Mesendoderm (in vitro differentiated cells): ENCODE measurements around the gene SPATA45.

Experiments
- DNase-seq: peaks from one replicate; pipeline ENCODE4 v3.0.0; 2013
- H2AK5ac ChIP-seq: 2 replicates; pipeline ENCODE4 v1.6.1; 2013; ENCODE audit warnings: low read length, inconsistent platforms
- H2BK120ac ChIP-seq: 2 replicates; pipeline ENCODE4 v1.6.1; 2013; ENCODE audit warnings: low read depth, mild to moderate bottlenecking, low read length, moderate library complexity, mixed read lengths
- H2BK15ac ChIP-seq: replicated peaks from 2 replicates; pipeline ENCODE4 v1.6.1; 2013; ENCODE audit warnings: low read depth, mild to moderate bottlenecking, moderate library complexity
- H2BK5ac ChIP-seq: 2 replicates; pipeline ENCODE4 v1.6.1; 2013; ENCODE audit warnings: low read length, inconsistent platforms
- H3K18ac ChIP-seq: 2 replicates; pipeline ENCODE4 v1.6.1; 2013; ENCODE audit warnings: mild to moderate bottlenecking, low read length, mixed read lengths
- H3K23ac ChIP-seq: one replicate; pipeline ENCODE4 v1.6.1; 2013; ENCODE audit warnings: low read length
- H3K27ac ChIP-seq: 2 replicates; pipeline ENCODE4 v1.5.1; 2013; ENCODE audit warnings: low read depth, mild to moderate bottlenecking, inconsistent platforms, low read length, moderate library complexity
- H3K27me3 ChIP-seq: 2 replicates; pipeline ENCODE4 v1.6.1; 2013; ENCODE audit warnings: low read length, control low read depth, mild to moderate bottlenecking, inconsistent platforms; ENCODE audit not compliant: insufficient read depth, poor library complexity
- H3K36me3 ChIP-seq: 2 replicates; pipeline ENCODE4 v1.6.1; 2013; ENCODE audit warnings: low read length, inconsistent platforms; ENCODE audit not compliant: control insufficient read depth, insufficient read depth
- H3K4ac ChIP-seq: one replicate; pipeline ENCODE4 v1.6.1; 2013; ENCODE audit warnings: low read depth, mild to moderate bottlenecking, low read length, moderate library complexity
- H3K4me1 ChIP-seq: 2 replicates; pipeline ENCODE4 v1.6.1; 2013; ENCODE audit warnings: low read depth, low read length, inconsistent platforms; ENCODE audit not compliant: control insufficient read depth
- H3K4me2 ChIP-seq: 2 replicates; pipeline ENCODE4 v1.6.1; 2013; ENCODE audit warnings: low read length
- H3K4me3 ChIP-seq: 2 replicates; pipeline ENCODE4 v1.5.1; 2013; ENCODE audit warnings: mild to moderate bottlenecking, low read length
- H3K56ac ChIP-seq: one replicate; pipeline ENCODE4 v1.6.1; 2013; ENCODE audit warnings: low read length
- H3K79me1 ChIP-seq: 2 replicates; pipeline ENCODE4 v1.6.1; 2013; ENCODE audit warnings: low read length, inconsistent platforms
- H3K79me2 ChIP-seq: 2 replicates; pipeline ENCODE4 v1.6.1; 2013; ENCODE audit warnings: mild to moderate bottlenecking, low read length; ENCODE audit not compliant: control insufficient read depth, insufficient read depth
- H3K9ac ChIP-seq: 2 replicates; pipeline ENCODE4 v1.6.1; 2013; ENCODE audit warnings: low read length, inconsistent platforms
- H4K5ac ChIP-seq: one replicate; pipeline ENCODE4 v1.6.1; 2013; ENCODE audit warnings: low read length
- H4K8ac ChIP-seq: one replicate; pipeline ENCODE4 v1.6.1; 2013; ENCODE audit warnings: low read depth, mild to moderate bottlenecking, control low read depth, low read length, moderate library complexity
- WGBS: extraction: QIAGEN DNeasy Blood & Tissue Kit; methylation state at CpG from one replicate; pipeline ENCODE4 v1.1.7; 2013; ENCODE audit warnings: low lambda C conversion rate, missing lambda C conversion rate; ENCODE audit not compliant: insufficient coverage; ENCODE audit errors: extremely low coverage; 5-methylcytosine and 5-hydroxymethylcytosine counted together

Gene SPATA45

GRCh38 chr1:212860713-212861581 is 13.5 kb upstream of the SPATA45 start:
- H3K79me2 ChIP-seq = peaks cover 56% of the 10 kb centered on the region
- no peaks in the 10 kb centered on the region for H3K79me1 ChIP-seq
- no peak overlapping the region for H3K9ac ChIP-seq
- H3K56ac ChIP-seq = no peak overlapping the region
- H3K27ac ChIP-seq = no peak overlapping the region
- peaks cover 1% of the 10 kb centered on the region for H3K36me3 ChIP-seq
- peak overlapping the region; percentile 15 for H3K4me2 ChIP-seq
- no peak overlapping the region for H3K23ac ChIP-seq
- H4K5ac ChIP-seq = no peak overlapping the region
- H3K27me3 ChIP-seq = no peaks in the 10 kb centered on the region
- H3K18ac ChIP-seq = no peak overlapping the region
- no peak overlapping the region for H2AK5ac ChIP-seq
- H3K4me1 ChIP-seq = no peaks in the 10 kb centered on the region
- H2BK120ac ChIP-seq = no peak overlapping the region
- H2BK5ac ChIP-seq = no peak overlapping the region
- peak overlapping the region; percentile 3 for H3K4me3 ChIP-seq
- no peak overlapping the region for H2BK15ac ChIP-seq
- peak; percentile 94 for DNase-seq
- H3K4ac ChIP-seq = no peak overlapping the region
- H4K8ac ChIP-seq = no peak overlapping the region
- WGBS = no CpG with 5 or more reads among the region's 5 CpGs

- Histone ChIP-seq H4K5ac (no peak overlapping the region), H2BK120ac (no peak overlapping the region), H3K56ac (peak overlapping the region; percentile 96), H3K79me2 (peaks cover 46% of the 10 kb centered on the region), H3K4ac (peak overlapping the region; percentile 87), H3K36me3 (no peaks in the 10 kb centered on the region), H3K27ac (peak overlapping the region; percentile 66), H2BK15ac (no peak overlapping the region), H3K4me3 (peak overlapping the region; percentile 94), H3K4me1 (no peaks in the 10 kb centered on the region), H3K23ac (peak overlapping the region; percentile 54), H4K8ac (no peak overlapping the region), H3K9ac (peak overlapping the region; percentile 91), H3K4me2 (peak overlapping the region; percentile 63), H3K27me3 (no peaks in the 10 kb centered on the region), H3K79me1 (no peaks in the 10 kb centered on the region), H2AK5ac (peak overlapping the region; percentile 95), H2BK5ac (peak overlapping the region; percentile 84), H3K18ac (peak overlapping the region; percentile 72)
- no CpG with 5 or more reads among the region's 54 CpGs for WGBS
- DNase-seq = peak; percentile 50
Measured at GRCh38 chr1:212858461-212859265, 11.2 kb upstream of the SPATA45 start.

- no CpG with 5 or more reads among the region's 54 CpGs for WGBS
- Histone ChIP-seq H2BK120ac (no peak within 1 kb of the TSS), H3K18ac (peak within 1 kb of the TSS; percentile 72), H3K27ac (peak within 1 kb of the TSS; percentile 84), H4K5ac (no peak within 1 kb of the TSS), H3K9ac (peak within 1 kb of the TSS; percentile 91), H3K4ac (peak within 1 kb of the TSS; percentile 87), H2BK15ac (no peak within 1 kb of the TSS), H4K8ac (no peak within 1 kb of the TSS), H3K56ac (peak within 1 kb of the TSS; percentile 96), H3K79me1 (no peaks in the 10 kb centered on the region), H3K23ac (peak within 1 kb of the TSS; percentile 54), H3K79me2 (peaks cover 42% of the 10 kb centered on the region), H3K36me3 (no peaks in the 10 kb centered on the region), H2BK5ac (peak within 1 kb of the TSS; percentile 84), H3K4me3 (peak within 1 kb of the TSS; percentile 94), H3K4me1 (no peaks in the 10 kb centered on the region), H2AK5ac (peak within 1 kb of the TSS; percentile 95), H3K4me2 (peak within 1 kb of the TSS; percentile 63), H3K27me3 (no peaks in the 10 kb centered on the region)
- peak; percentile 98 for DNase-seq
Measured at GRCh38 chr1:212857992-212858460, 10.6 kb upstream of the SPATA45 start, which contains the start of gene FLVCR1. FLVCR1 (plus strand) TSS chr1:212858275; CDS start chr1:212858453, 178 bp downstream.

- peak overlapping the region; percentile 57 for H3K9ac ChIP-seq
- peak overlapping the region; percentile 6 for H2AK5ac ChIP-seq
- H3K18ac ChIP-seq = no peak overlapping the region
- no peaks in the 10 kb centered on the region for H3K36me3 ChIP-seq
- H2BK120ac ChIP-seq = no peak overlapping the region
- H3K4me3 ChIP-seq = no peak overlapping the region
- no peaks in the 10 kb centered on the region for H3K79me1 ChIP-seq
- peak overlapping the region; percentile 78 for H3K56ac ChIP-seq
- no peak overlapping the region for H2BK5ac ChIP-seq
- H3K4me1 ChIP-seq = no peaks in the 10 kb centered on the region
- peak overlapping the region; percentile 11 for H3K4me2 ChIP-seq
- no peak for DNase-seq
- no peak overlapping the region for H3K27ac ChIP-seq
- no peak overlapping the region for H4K5ac ChIP-seq
- H3K4ac ChIP-seq = no peak overlapping the region
- peaks cover 32% of the 10 kb centered on the region for H3K79me2 ChIP-seq
- no peak overlapping the region for H3K23ac ChIP-seq
- no peaks in the 10 kb centered on the region for H3K27me3 ChIP-seq
- WGBS = no CpG with 5 or more reads among the region's 16 CpGs
- H4K8ac ChIP-seq = no peak overlapping the region
- no peak overlapping the region for H2BK15ac ChIP-seq
Measured at GRCh38 chr1:212856755-212857154, 9.3 kb upstream of the SPATA45 start.

- no peak overlapping the region for H4K8ac ChIP-seq
- H3K4ac ChIP-seq = no peak overlapping the region
- H3K79me2 ChIP-seq = peaks cover 6% of the 10 kb centered on the region
Measured at GRCh38 chr1:212853658-212854057, 6.2 kb upstream of the SPATA45 start.

More at GRCh38 chr1:212853658-212854057, 6.2 kb upstream of the SPATA45 start:
- H2BK120ac ChIP-seq = no peak overlapping the region
- no peak for DNase-seq
- H4K5ac ChIP-seq = no peak overlapping the region
- H3K4me3 ChIP-seq = no peak overlapping the region
- H3K9ac ChIP-seq = no peak overlapping the region
- H2AK5ac ChIP-seq = no peak overlapping the region
- no peak overlapping the region for H3K27ac ChIP-seq
- no peaks in the 10 kb centered on the region for H3K36me3 ChIP-seq
- H3K56ac ChIP-seq = no peak overlapping the region
- no CpG with 5 or more reads among the region's 5 CpGs for WGBS
- no peaks in the 10 kb centered on the region for H3K4me1 ChIP-seq
- no peak overlapping the region for H3K4me2 ChIP-seq
- no peak overlapping the region for H3K18ac ChIP-seq
- H3K27me3 ChIP-seq = no peaks in the 10 kb centered on the region
- H2BK15ac ChIP-seq = no peak overlapping the region
- H2BK5ac ChIP-seq = no peak overlapping the region
- no peak overlapping the region for H3K23ac ChIP-seq
- no peaks in the 10 kb centered on the region for H3K79me1 ChIP-seq
